HEK293T (cell line): ENCODE data around the gene NOCT.

Experiments used
- CTCF ChIA-PET: fragments of 350-600 bp; formaldehyde crosslinking; extraction: SDS; loops from one replicate; lab custom pipeline; 2021; ENCODE audit warnings: antibody characterized with exemption, inconsistent platforms; lab: Yijun Ruan, JAX
- POLR2A ChIA-PET: fragments of 350-600 bp; formaldehyde crosslinking; extraction: SDS; loops from one replicate; lab custom pipeline; 2020; ENCODE audit warnings: antibody characterized with exemption, inconsistent platforms; lab: Yijun Ruan, JAX
- DNase-seq: peaks from one replicate; pipeline ENCODE4 v3.0.0; 2012; ENCODE audit warnings: mixed read lengths; ENCODE audit errors: extremely low spot score
- BHLHE40 ChIP-seq: fragments of 450-650 bp; IDR thresholded peaks from 2 replicates; pipeline ENCODE4 v1.6.1; 2016; ENCODE audit warnings: mild to moderate bottlenecking, moderate library complexity, borderline replicate concordance
- ELF4 ChIP-seq: fragments of 450-650 bp; IDR thresholded peaks from 2 replicates; pipeline ENCODE4 v1.6.1; 2017; ENCODE audit warnings: antibody characterized with exemption
- FOXK2 ChIP-seq: fragments of 450-650 bp; IDR thresholded peaks from 2 replicates; pipeline ENCODE4 v1.6.1; 2016; ENCODE audit warnings: mild to moderate bottlenecking
- FOXM1 ChIP-seq: fragments of 450-650 bp; IDR thresholded peaks from 2 replicates; pipeline ENCODE4 v1.6.1; 2017; ENCODE audit warnings: mild to moderate bottlenecking, borderline replicate concordance
- HDGF ChIP-seq: fragments of 450-650 bp; IDR thresholded peaks from 2 replicates; pipeline ENCODE4 v1.6.1; 2017; ENCODE audit warnings: antibody characterized with exemption, borderline replicate concordance
- L3MBTL2 ChIP-seq: fragments of 450-650 bp; conservative IDR thresholded peaks from 2 replicates; pipeline ENCODE4 v1.6.1; 2016; ENCODE audit warnings: mild to moderate bottlenecking
- LEF1 ChIP-seq: fragments of 450-650 bp; IDR thresholded peaks from 2 replicates; pipeline ENCODE4 v1.6.1; 2017; ENCODE audit warnings: mild to moderate bottlenecking, borderline replicate concordance
- NFRKB ChIP-seq: fragments of 450-650 bp; IDR thresholded peaks from 2 replicates; pipeline ENCODE4 v1.6.1; 2016; ENCODE audit warnings: mild to moderate bottlenecking, moderate library complexity
- SP1 ChIP-seq: fragments of 450-650 bp; IDR thresholded peaks from 2 replicates; pipeline ENCODE4 v1.6.1; 2017
- SUZ12 ChIP-seq: fragments of 450-650 bp; IDR thresholded peaks from 2 replicates; pipeline ENCODE4 v1.6.1; 2016; ENCODE audit warnings: mild to moderate bottlenecking
- TARDBP ChIP-seq: fragments of 450-650 bp; IDR thresholded peaks from 2 replicates; pipeline ENCODE4 v1.6.1; 2016
- ZNF384 ChIP-seq: fragments of 450-650 bp; IDR thresholded peaks from 2 replicates; pipeline ENCODE4 v1.6.1; 2016
- TF ChIP-seq, protein P1 (sequence below): fragments of 450-650 bp; IDR thresholded peaks from 2 replicates; pipeline ENCODE4 v1.6.1; 2016

NOCT gene

DNA sequence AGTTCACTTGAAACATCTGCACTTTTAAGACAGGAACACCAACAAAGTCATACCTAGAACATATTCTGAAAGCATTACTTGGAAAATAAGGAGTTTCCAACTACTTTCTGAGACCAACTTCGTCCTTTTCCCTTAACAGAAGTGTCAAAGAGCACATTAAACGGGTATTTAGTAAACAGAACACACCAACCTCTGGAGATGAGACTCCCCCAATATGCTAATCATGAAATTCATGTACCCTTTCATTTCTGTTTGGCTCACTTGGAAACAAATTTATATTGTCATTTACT, 69.2 kb downstream of the NOCT start:
- no peak for DNase-seq
- ChIA-PET POLR2A (interaction anchor here (0.9 to 1.1 kb wide), 3 partner anchors 25 to 92 kb away, joined by 3 read pairs; partner anchors contain the start of gene ELF2), CTCF (interaction anchor here (0.6 to 1.3 kb wide), 2 partner anchors 87 to 1304 kb away, joined by 3 read pairs; no protein-coding TSS in a partner anchor)
- TF ChIP-seq NFRKB (no peak), BHLHE40 (no peak), ZNF384 (no peak), SP1 (no peak), HDGF (no peak), LEF1 (no peak), FOXK2 (no peak)
- TF ChIP-seq, protein P1, sequence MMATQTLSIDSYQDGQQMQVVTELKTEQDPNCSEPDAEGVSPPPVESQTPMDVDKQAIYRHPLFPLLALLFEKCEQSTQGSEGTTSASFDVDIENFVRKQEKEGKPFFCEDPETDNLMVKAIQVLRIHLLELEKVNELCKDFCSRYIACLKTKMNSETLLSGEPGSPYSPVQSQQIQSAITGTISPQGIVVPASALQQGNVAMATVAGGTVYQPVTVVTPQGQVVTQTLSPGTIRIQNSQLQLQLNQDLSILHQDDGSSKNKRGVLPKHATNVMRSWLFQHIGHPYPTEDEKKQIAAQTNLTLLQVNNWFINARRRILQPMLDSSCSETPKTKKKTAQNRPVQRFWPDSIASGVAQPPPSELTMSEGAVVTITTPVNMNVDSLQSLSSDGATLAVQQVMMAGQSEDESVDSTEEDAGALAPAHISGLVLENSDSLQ: no peak

DNA sequence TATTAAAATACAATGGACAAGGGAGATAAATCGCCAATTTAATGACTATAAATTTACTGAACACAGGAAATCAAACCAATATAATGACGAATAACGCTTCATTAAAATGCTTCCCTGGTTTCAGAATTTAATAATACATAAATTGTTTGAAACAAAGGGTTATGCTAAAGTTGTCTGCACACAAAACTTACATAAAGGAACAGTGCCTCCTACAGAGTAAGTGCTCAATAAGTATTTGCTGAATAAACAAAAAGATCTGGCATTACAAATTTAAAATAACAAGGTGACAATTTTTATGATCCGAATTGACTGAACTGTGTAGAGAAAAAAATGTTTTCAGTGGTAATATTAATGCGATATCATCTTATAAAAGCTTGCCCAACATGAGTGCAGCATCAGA, 69.6 kb downstream of the NOCT start:
- POLR2A ChIA-PET: no interaction called here
- TF ChIP-seq LEF1 (no peak), L3MBTL2 (no peak), SUZ12 (no peak), TARDBP (no peak), FOXM1 (no peak), NFRKB (no peak)
- TF ChIP-seq, protein P1: no peak
- no peak for DNase-seq
- CTCF ChIA-PET: interaction anchor here (0.7 to 1.9 kb wide), 2 partner anchors 28 to 55 kb away, joined by 3 to 10 read pairs; no protein-coding TSS in a partner anchor

- TF ChIP-seq ELF4: no peak
- TF ChIP-seq ZNF384: no peak
- CTCF ChIA-PET: no interaction called here
- DNase-seq: no peak
- POLR2A ChIA-PET: no interaction called here
Observed at GRCh38 chr4:139092271-139092670, 76.7 kb downstream of the NOCT start.
